Keratinocyte (primary cell): ENCODE measurements around the gene CACNA1S. TPM values are rescaled to one million over a fixed set of nuclear protein-coding genes. Genes with fewer than 3 reads are reported as not detected.

Experiments used
- DNase-seq: peaks from one replicate; pipeline ENCODE4 v3.0.0-alpha.2; 2011; ENCODE audit warnings: low read depth, missing footprints, low spot score
- FAIRE-seq: peaks from 2 replicates; lab custom pipeline; 2011; peaks lifted over from hg19 to GRCh38; lab: Jason Lieb, UNC
- H2AFZ ChIP-seq: 2 replicates; pipeline ENCODE4 v1.6.0; 2012; ENCODE audit warnings: low read length, control low read depth, inconsistent platforms; ENCODE audit not compliant: control insufficient read depth
- H3K27ac ChIP-seq: 2 replicates; pipeline ENCODE4 v1.5.1; 2011; ENCODE audit warnings: low read length; ENCODE audit not compliant: control insufficient read depth, insufficient read depth
- H3K27me3 ChIP-seq: 3 replicates; pipeline ENCODE4 v1.6.0; 2011; ENCODE audit warnings: low read length; ENCODE audit not compliant: control insufficient read depth, insufficient read depth; ENCODE audit errors: extremely low read depth
- H3K36me3 ChIP-seq, 2 experiments: 2 replicates in 1 of 2; 3 replicates in 1 of 2; pipeline ENCODE4 v1.5.1; 2011; ENCODE audit warnings: low read length in 2 of 2, mild to moderate bottlenecking in 1 of 2; ENCODE audit not compliant: control insufficient read depth in 2 of 2, insufficient read depth in 2 of 2; ENCODE audit errors: extremely low read depth in 1 of 2
- H3K4me1 ChIP-seq: 3 replicates; pipeline ENCODE4 v1.5.1; 2011; ENCODE audit warnings: low read length; ENCODE audit not compliant: control insufficient read depth, insufficient read depth; ENCODE audit errors: extremely low read depth
- H3K4me2 ChIP-seq: 3 replicates; pipeline ENCODE4 v1.6.0; 2011; ENCODE audit warnings: low read depth, low read length; ENCODE audit not compliant: control insufficient read depth, insufficient read depth; ENCODE audit errors: extremely low read depth
- H3K4me3 ChIP-seq, 3 experiments: fragments of 200-600 bp in 1 of 3; sonication (generic) in 1 of 3; 2 replicates in 2 of 3; 3 replicates in 1 of 3; pipeline ENCODE4 v1.5.1; 2011 to 2016; ENCODE audit warnings: low read length in 3 of 3, mild to moderate bottlenecking in 3 of 3, control low read depth in 2 of 3, inconsistent platforms in 1 of 3, low read depth in 1 of 3, mixed read lengths in 1 of 3, mixed run types in 1 of 3, moderate library complexity in 1 of 3; ENCODE audit not compliant: control insufficient read depth in 2 of 3, insufficient read depth in 2 of 3; ENCODE audit errors: extremely low read depth in 1 of 3
- H3K79me2 ChIP-seq: 2 replicates; pipeline ENCODE4 v1.6.0; 2012; ENCODE audit warnings: low read length; ENCODE audit not compliant: control insufficient read depth, insufficient read depth
- H3K9ac ChIP-seq: 3 replicates; pipeline ENCODE4 v1.6.0; 2011; ENCODE audit warnings: low read length; ENCODE audit not compliant: control insufficient read depth, insufficient read depth; ENCODE audit errors: extremely low read depth
- H3K9me1 ChIP-seq: 3 replicates; pipeline ENCODE4 v1.6.0; 2011; ENCODE audit warnings: low read length; ENCODE audit not compliant: control insufficient read depth, insufficient read depth; ENCODE audit errors: extremely low read depth
- H3K9me3 ChIP-seq: 2 replicates; pipeline ENCODE4 v1.5.1; 2012; ENCODE audit warnings: low read depth, low read length; ENCODE audit not compliant: control insufficient read depth
- H4K20me1 ChIP-seq: 3 replicates; pipeline ENCODE4 v1.6.0; 2011; ENCODE audit warnings: low read length; ENCODE audit not compliant: control insufficient read depth, insufficient read depth; ENCODE audit errors: extremely low read depth
- CTCF ChIP-seq, 3 experiments: IDR thresholded peaks in 1 of 3; conservative IDR thresholded peaks in 1 of 3; optimal IDR thresholded peaks in 1 of 3; 2 replicates in 2 of 3; 3 replicates in 1 of 3; pipeline versions ENCODE3 to v1.5.1; 2011; ENCODE audit warnings: low read length in 3 of 3, mild to moderate bottlenecking in 3 of 3, moderate library complexity in 2 of 3, control low read depth in 1 of 3, inconsistent platforms in 1 of 3; ENCODE audit not compliant: insufficient read depth in 2 of 3; ENCODE audit errors: extremely low read depth in 1 of 3
- EZH2 ChIP-seq: IDR thresholded peaks from one replicate; pipeline ENCODE4 v1.6.1; 2012; ENCODE audit warnings: inconsistent platforms, mild to moderate bottlenecking, low read length, moderate library complexity
- dilution Hi-C: fragments of 300-500 bp; cut with MboI; formaldehyde crosslinking; loops from one replicate; pipeline ENCODE4 v1.7.0; 2020; ENCODE audit warnings: low sequenced_read_pairs; ENCODE audit not compliant: extremely low pct_ligation_motif_present
- polyA plus RNA-seq, 5 experiments: library from polyadenylated mRNA; depleted of rRNA in 3 of 5; stranded (reverse) in 3 of 5; stranded (forward) in 1 of 5; unstranded in 1 of 5; fragments of >200 nt; gene quantifications; 1 replicate in 1 of 5; 2 replicates in 3 of 5; 3 replicates in 1 of 5; pipeline versions ENCODE4 v1.2.1 to v1.2.3, GENCODE V29; 2011 to 2012; ENCODE audit warnings: missing spikeins in 2 of 5, low read depth in 1 of 5, low replicate concordance in 1 of 5

CACNA1S gene
- polyA plus RNA-seq, 1 donor (not counting 4 experiments of a cell fraction or from before 2014, with no cell fraction given), result not detected

- TF ChIP-seq EZH2 (no peak), CTCF (optimal IDR thresholded peaks at IDR 0.05 in 1 of 3, IDR thresholded peaks at IDR 0.05 in 1 of 3, conservative IDR thresholded peaks at IDR 0.05 in 1 of 3; ENCODE audit: extremely low read depth in 1 of 3, insufficient read depth in 2 of 3, low read length in 3 of 3) (peak in 1 of 3 experiments; percentile 17)
- Histone ChIP-seq H3K27ac (no peak overlapping the region), H3K9me1 (no peaks in the 10 kb centered on the region), H3K79me2 (no peaks in the 10 kb centered on the region), H3K4me2 (no peak overlapping the region), H2AFZ (no peak overlapping the region), H3K9ac (no peak overlapping the region), H3K4me3 (no peak overlapping the region), H4K20me1 (no peaks in the 10 kb centered on the region), H3K27me3 (peaks cover 49% of the 10 kb centered on the region), H3K4me1 (no peaks in the 10 kb centered on the region), H3K9me3 (no peaks in the 10 kb centered on the region), H3K36me3 (no peaks in the 10 kb centered on the region)
- DNase-seq, result no peak
- FAIRE-seq, result no peak
- dilution Hi-C loops, result no loop called here
Observed at GRCh38 chr1:201053155-201053860, 58.9 kb downstream of the CACNA1S start.

- Histone ChIP-seq H3K4me3 (no peak overlapping the region), H3K9me1 (no peaks in the 10 kb centered on the region), H3K4me1 (no peaks in the 10 kb centered on the region), H3K27ac (no peak overlapping the region), H3K4me2 (no peak overlapping the region), H3K79me2 (no peaks in the 10 kb centered on the region), H3K9ac (no peak overlapping the region), H3K27me3 (peaks cover 55% of the 10 kb centered on the region), H2AFZ (no peak overlapping the region), H4K20me1 (no peaks in the 10 kb centered on the region), H3K9me3 (no peaks in the 10 kb centered on the region), H3K36me3 (no peaks in the 10 kb centered on the region)
- TF ChIP-seq EZH2 (no peak), CTCF (optimal IDR thresholded peaks at IDR 0.05 in 1 of 3, IDR thresholded peaks at IDR 0.05 in 1 of 3, conservative IDR thresholded peaks at IDR 0.05 in 1 of 3; ENCODE audit: extremely low read depth in 1 of 3, insufficient read depth in 2 of 3, low read length in 3 of 3) (no peak)
- dilution Hi-C loops, result no loop called here
- FAIRE-seq (no peak), DNase-seq (no peak)
Observed at GRCh38 chr1:201051399-201051798, 60.8 kb downstream of the CACNA1S start.
